Type B pancreatic cell (in vitro differentiated cells): ENCODE measurements around the gene OR4N5. TPM values are rescaled to one million over a fixed set of nuclear protein-coding genes. Genes with fewer than 3 reads are reported as not detected.
"Not testable (repeated sequence)": the region's sequence is repeated elsewhere in the genome, so short reads cannot be mapped to it uniquely, and the experiment has no call there.

Experiments used
- DNase-seq: peaks from one replicate; pipeline ENCODE4 v3.0.0; 2021; ENCODE audit warnings: mixed read lengths; ENCODE audit not compliant: unreplicated experiment; ENCODE audit errors: extremely low spot score
- H3K27ac Mint-ChIP-seq: 2 replicates; pipeline ENCODE4 v1.8.0; 2021; ENCODE audit warnings: mild to moderate bottlenecking, mixed read lengths
- H3K27me3 Mint-ChIP-seq: 2 replicates; pipeline ENCODE4 v1.8.0; 2021; ENCODE audit warnings: mixed read lengths
- H3K36me3 Mint-ChIP-seq: 2 replicates; pipeline ENCODE4 v1.8.0; 2021; ENCODE audit warnings: mixed read lengths
- H3K4me1 Mint-ChIP-seq: one replicate; pipeline ENCODE4 v1.8.0; 2021; ENCODE audit warnings: mixed read lengths; ENCODE audit not compliant: unreplicated experiment
- H3K4me3 Mint-ChIP-seq: 2 replicates; pipeline ENCODE4 v1.8.0; 2021; ENCODE audit warnings: mild to moderate bottlenecking, mixed read lengths
- H3K9me3 Mint-ChIP-seq: 2 replicates; pipeline ENCODE4 v1.8.0; 2021; ENCODE audit warnings: mixed read lengths
- total RNA-seq: library from RNA; stranded (reverse); gene quantifications from 2 replicates; pipeline ENCODE4 v1.2.1, GENCODE V29; 2021; ENCODE audit warnings: low replicate concordance
- TF ChIP-seq, protein P1 (sequence below): fragments of 200-600 bp; sonication (generic); conservative IDR thresholded peaks from 2 replicates; pipeline ENCODE4 v1.5.0; 2021; ENCODE audit warnings: antibody characterized with exemption, mild to moderate bottlenecking

Gene OR4N5
- total RNA-seq, 1 donor from 2014 or later: not detected

GRCh38 chr14:20116748-20117147 lies 21.9 kb upstream of the OR4N5 start:
- Mint-ChIP-seq H3K27me3 (no peaks in the 10 kb centered on the region), H3K4me1 (no peaks in the 10 kb centered on the region), H3K4me3 (no peak overlapping the region), H3K36me3 (no peaks in the 10 kb centered on the region), H3K27ac (no peak overlapping the region), H3K9me3 (peaks cover 15% of the 10 kb centered on the region)
- TF ChIP-seq, protein P1, sequence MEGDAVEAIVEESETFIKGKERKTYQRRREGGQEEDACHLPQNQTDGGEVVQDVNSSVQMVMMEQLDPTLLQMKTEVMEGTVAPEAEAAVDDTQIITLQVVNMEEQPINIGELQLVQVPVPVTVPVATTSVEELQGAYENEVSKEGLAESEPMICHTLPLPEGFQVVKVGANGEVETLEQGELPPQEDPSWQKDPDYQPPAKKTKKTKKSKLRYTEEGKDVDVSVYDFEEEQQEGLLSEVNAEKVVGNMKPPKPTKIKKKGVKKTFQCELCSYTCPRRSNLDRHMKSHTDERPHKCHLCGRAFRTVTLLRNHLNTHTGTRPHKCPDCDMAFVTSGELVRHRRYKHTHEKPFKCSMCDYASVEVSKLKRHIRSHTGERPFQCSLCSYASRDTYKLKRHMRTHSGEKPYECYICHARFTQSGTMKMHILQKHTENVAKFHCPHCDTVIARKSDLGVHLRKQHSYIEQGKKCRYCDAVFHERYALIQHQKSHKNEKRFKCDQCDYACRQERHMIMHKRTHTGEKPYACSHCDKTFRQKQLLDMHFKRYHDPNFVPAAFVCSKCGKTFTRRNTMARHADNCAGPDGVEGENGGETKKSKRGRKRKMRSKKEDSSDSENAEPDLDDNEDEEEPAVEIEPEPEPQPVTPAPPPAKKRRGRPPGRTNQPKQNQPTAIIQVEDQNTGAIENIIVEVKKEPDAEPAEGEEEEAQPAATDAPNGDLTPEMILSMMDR: no peak
- DNase-seq: no peak

DNA sequence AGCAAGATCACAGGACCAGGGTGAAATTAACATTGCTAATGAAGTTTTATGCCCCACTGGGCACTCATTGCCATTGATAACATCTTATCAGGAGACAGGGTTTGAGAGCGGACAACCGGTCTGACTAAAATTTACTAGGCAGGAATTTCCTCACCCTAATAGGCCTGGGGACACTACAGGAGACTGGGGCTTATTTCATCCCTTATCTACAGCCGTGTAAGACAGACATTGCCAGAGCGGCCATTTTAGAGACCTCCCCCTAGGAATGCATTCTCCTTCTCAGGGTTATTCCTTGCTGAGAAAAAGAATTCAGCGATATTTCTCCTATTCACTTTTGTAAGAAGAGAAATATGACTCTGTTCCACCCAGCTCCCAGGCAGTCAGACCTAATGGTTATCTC lies 19.8 kb upstream of the OR4N5 start:
- DNase-seq: no peak
- Mint-ChIP-seq H3K4me3 (no peak overlapping the region), H3K27me3 (no peaks in the 10 kb centered on the region), H3K27ac (no peak overlapping the region), H3K36me3 (no peaks in the 10 kb centered on the region), H3K4me1 (no peaks in the 10 kb centered on the region), H3K9me3 (peaks cover 15% of the 10 kb centered on the region)
- TF ChIP-seq, protein P1: no peak

DNA sequence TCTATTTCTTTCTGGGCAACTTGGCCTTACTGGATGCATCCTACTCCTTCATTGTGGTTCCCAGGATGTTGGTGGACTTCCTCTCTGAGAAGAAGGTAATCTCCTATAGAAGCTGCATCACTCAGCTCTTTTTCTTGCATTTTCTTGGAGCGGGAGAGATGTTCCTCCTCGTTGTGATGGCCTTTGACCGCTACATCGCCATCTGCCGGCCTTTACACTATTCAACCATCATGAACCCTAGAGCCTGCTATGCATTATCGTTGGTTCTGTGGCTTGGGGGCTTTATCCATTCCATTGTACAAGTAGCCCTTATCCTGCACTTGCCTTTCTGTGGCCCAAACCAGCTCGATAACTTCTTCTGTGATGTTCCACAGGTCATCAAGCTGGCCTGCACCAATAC lies 5.3 kb downstream of the OR4N5 start:
- Mint-ChIP-seq H3K27ac (no peak overlapping the region), H3K9me3 (no peaks in the 10 kb centered on the region), H3K4me3 (no peak overlapping the region), H3K27me3 (no peaks in the 10 kb centered on the region), H3K4me1 (no peaks in the 10 kb centered on the region), H3K36me3 (no peaks in the 10 kb centered on the region)
- DNase-seq: no peak
- TF ChIP-seq, protein P1: no peak

- Mint-ChIP-seq H3K9me3 (no peaks in the 10 kb centered on the region), H3K27ac (no peak overlapping the region), H3K4me3 (no peak overlapping the region), H3K4me1 (no peaks in the 10 kb centered on the region), H3K36me3 (no peaks in the 10 kb centered on the region), H3K27me3 (no peaks in the 10 kb centered on the region)
- DNase-seq: no peak
- TF ChIP-seq, protein P1: no peak
These were observed 6.2 kb downstream of the OR4N5 start for GRCh38 chr14:20144820-20145219.

- Mint-ChIP-seq H3K9me3 (no peaks in the 10 kb centered on the region), H3K27ac (no peak overlapping the region), H3K36me3 (no peaks in the 10 kb centered on the region), H3K4me3 (no peak overlapping the region), H3K4me1 (no peaks in the 10 kb centered on the region), H3K27me3 (no peaks in the 10 kb centered on the region)
- TF ChIP-seq, protein P1: no peak
- no peak for DNase-seq
These were observed 25.8 kb downstream of the OR4N5 start for GRCh38 chr14:20164462-20164861.

GRCh38 chr14:20167091-20167490 lies 28.5 kb downstream of the OR4N5 start:
- H3K27me3 Mint-ChIP-seq: no peaks in the 10 kb centered on the region
- no peaks in the 10 kb centered on the region for H3K36me3 Mint-ChIP-seq
- TF ChIP-seq, protein P1: no peak
- H3K9me3 Mint-ChIP-seq: no peaks in the 10 kb centered on the region
- H3K4me3 Mint-ChIP-seq: no peak overlapping the region
- no peak for DNase-seq
- H3K4me1 Mint-ChIP-seq: no peaks in the 10 kb centered on the region
- no peak overlapping the region for H3K27ac Mint-ChIP-seq

DNA sequence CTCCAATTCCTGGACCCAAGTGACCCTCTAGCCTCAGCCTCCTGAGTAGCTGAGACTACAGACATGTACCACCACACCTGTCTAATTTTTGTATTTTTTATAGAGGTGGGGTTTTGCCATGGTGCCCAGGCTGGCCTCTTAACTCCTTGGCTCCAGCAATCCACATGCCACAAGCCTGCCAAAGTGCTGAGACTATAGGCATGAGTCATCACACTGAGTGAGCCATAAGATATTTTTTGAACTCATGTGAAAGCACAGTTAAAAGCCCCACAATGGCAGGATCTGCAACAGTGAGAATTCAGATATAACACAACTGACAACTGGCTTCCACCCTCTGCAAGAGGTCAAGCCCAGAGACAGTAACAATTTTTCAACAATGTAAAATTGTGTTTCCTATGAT lies 31.2 kb downstream of the OR4N5 start:
- not testable (repeated sequence) for H3K27ac Mint-ChIP-seq, H3K27me3 Mint-ChIP-seq, H3K9me3 Mint-ChIP-seq, H3K36me3 Mint-ChIP-seq, H3K4me3 Mint-ChIP-seq, H3K4me1 Mint-ChIP-seq, DNase-seq

GRCh38 chr14:20174205-20174604 lies 35.6 kb downstream of the OR4N5 start:
- not testable (repeated sequence) for DNase-seq, H3K36me3 Mint-ChIP-seq, H3K27ac Mint-ChIP-seq, H3K4me1 Mint-ChIP-seq, H3K4me3 Mint-ChIP-seq, H3K27me3 Mint-ChIP-seq, H3K9me3 Mint-ChIP-seq
